Measurements from ENCODE around the gene DNER. TPM values are rescaled to one million over a fixed set of nuclear protein-coding genes. Genes with fewer than 3 reads are reported as not detected.

The DNER gene
- total and polyA plus RNA-seq, 4 donors: 0.01 TPM; not detected in 3

- Histone ChIP-seq H3K9ac (ENCODE audit: low read depth in 1 of 2, low read length in 2 of 2) (no peak overlapping the region), H3K27ac (ENCODE audit: low read depth in 1 of 2, low read length in 2 of 2) (no peak overlapping the region), H3K4me3 (ENCODE audit: low read depth in 1 of 3, low read length in 3 of 3) (no peak overlapping the region), H3K9me3 (ENCODE audit: control insufficient read depth in 4 of 4, low read length in 3 of 4) (no peaks in the 10 kb centered on the region), H3K4me1 (ENCODE audit: control insufficient read depth in 4 of 4, insufficient read depth in 4 of 4, low read length in 3 of 4) (no peaks in the 10 kb centered on the region), H3K27me3 (ENCODE audit: control insufficient read depth in 4 of 4, insufficient read depth in 4 of 4, low read length in 3 of 4) (no peaks in the 10 kb centered on the region), H3K36me3 (ENCODE audit: control insufficient read depth in 4 of 4, insufficient read depth in 3 of 4, low read depth in 1 of 4, low read length in 3 of 4) (no peaks in the 10 kb centered on the region)
- no peak for TF ChIP-seq ZBTB33 (IDR thresholded peaks at IDR 0.05)
- TF ChIP-seq JUND (IDR thresholded peaks at IDR 0.05): no peak
- no peak for TF ChIP-seq FOXA1 (IDR thresholded peaks at IDR 0.05)
- TF ChIP-seq HNF4A (conservative IDR thresholded peaks at IDR 0.05): no peak
- no peak for TF ChIP-seq HNF4G (IDR thresholded peaks at IDR 0.05)
- TF ChIP-seq MAX (IDR thresholded peaks at IDR 0.05): no peak
- no peak for TF ChIP-seq TAF1 (conservative IDR thresholded peaks at IDR 0.05)
- TF ChIP-seq SP1 (IDR thresholded peaks at IDR 0.05): no peak
- TF ChIP-seq EGR1 (IDR thresholded peaks at IDR 0.05; ENCODE audit: low read depth in 2 of 2): no peak
- TF ChIP-seq FOXA2 (IDR thresholded peaks at IDR 0.05): no peak
- TF ChIP-seq RXRA (IDR thresholded peaks at IDR 0.05): no peak
- TF ChIP-seq YY1 (IDR thresholded peaks at IDR 0.05): no peak
- 90% methylated on average over 10 of the region's 10 CpGs for WGBS
- DNase-seq (ENCODE audit: low spot score): no peak
Observed at GRCh38 chr2:229489016-229489415, 225.3 kb downstream of the DNER start.

- no peaks in the 10 kb centered on the region for H3K9me3 ChIP-seq (ENCODE audit: control insufficient read depth in 4 of 4, low read length in 3 of 4)
- no peaks in the 10 kb centered on the region for H3K4me1 ChIP-seq (ENCODE audit: control insufficient read depth in 4 of 4, insufficient read depth in 4 of 4, low read length in 3 of 4)
- 78% methylated on average over 4 of the region's 4 CpGs for WGBS
- TF ChIP-seq FOXA1 (IDR thresholded peaks at IDR 0.05) (no peak), ATF3 (IDR thresholded peaks at IDR 0.05) (no peak), RXRA (IDR thresholded peaks at IDR 0.05) (no peak), MAX (IDR thresholded peaks at IDR 0.05) (no peak), YY1 (IDR thresholded peaks at IDR 0.05) (no peak), GABPA (IDR thresholded peaks at IDR 0.05 in 1 of 2, conservative IDR thresholded peaks at IDR 0.05 in 1 of 2) (no peak), HNF4G (IDR thresholded peaks at IDR 0.05) (no peak), ZBTB33 (IDR thresholded peaks at IDR 0.05) (no peak), NR2F2 (IDR thresholded peaks at IDR 0.05) (no peak), FOXA2 (IDR thresholded peaks at IDR 0.05) (no peak)
- TF ChIP-seq, protein P1, sequence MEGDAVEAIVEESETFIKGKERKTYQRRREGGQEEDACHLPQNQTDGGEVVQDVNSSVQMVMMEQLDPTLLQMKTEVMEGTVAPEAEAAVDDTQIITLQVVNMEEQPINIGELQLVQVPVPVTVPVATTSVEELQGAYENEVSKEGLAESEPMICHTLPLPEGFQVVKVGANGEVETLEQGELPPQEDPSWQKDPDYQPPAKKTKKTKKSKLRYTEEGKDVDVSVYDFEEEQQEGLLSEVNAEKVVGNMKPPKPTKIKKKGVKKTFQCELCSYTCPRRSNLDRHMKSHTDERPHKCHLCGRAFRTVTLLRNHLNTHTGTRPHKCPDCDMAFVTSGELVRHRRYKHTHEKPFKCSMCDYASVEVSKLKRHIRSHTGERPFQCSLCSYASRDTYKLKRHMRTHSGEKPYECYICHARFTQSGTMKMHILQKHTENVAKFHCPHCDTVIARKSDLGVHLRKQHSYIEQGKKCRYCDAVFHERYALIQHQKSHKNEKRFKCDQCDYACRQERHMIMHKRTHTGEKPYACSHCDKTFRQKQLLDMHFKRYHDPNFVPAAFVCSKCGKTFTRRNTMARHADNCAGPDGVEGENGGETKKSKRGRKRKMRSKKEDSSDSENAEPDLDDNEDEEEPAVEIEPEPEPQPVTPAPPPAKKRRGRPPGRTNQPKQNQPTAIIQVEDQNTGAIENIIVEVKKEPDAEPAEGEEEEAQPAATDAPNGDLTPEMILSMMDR (IDR thresholded peaks at IDR 0.05; ENCODE audit: low read depth, low read length, missing input control): no peak
- TF ChIP-seq, protein P2, sequence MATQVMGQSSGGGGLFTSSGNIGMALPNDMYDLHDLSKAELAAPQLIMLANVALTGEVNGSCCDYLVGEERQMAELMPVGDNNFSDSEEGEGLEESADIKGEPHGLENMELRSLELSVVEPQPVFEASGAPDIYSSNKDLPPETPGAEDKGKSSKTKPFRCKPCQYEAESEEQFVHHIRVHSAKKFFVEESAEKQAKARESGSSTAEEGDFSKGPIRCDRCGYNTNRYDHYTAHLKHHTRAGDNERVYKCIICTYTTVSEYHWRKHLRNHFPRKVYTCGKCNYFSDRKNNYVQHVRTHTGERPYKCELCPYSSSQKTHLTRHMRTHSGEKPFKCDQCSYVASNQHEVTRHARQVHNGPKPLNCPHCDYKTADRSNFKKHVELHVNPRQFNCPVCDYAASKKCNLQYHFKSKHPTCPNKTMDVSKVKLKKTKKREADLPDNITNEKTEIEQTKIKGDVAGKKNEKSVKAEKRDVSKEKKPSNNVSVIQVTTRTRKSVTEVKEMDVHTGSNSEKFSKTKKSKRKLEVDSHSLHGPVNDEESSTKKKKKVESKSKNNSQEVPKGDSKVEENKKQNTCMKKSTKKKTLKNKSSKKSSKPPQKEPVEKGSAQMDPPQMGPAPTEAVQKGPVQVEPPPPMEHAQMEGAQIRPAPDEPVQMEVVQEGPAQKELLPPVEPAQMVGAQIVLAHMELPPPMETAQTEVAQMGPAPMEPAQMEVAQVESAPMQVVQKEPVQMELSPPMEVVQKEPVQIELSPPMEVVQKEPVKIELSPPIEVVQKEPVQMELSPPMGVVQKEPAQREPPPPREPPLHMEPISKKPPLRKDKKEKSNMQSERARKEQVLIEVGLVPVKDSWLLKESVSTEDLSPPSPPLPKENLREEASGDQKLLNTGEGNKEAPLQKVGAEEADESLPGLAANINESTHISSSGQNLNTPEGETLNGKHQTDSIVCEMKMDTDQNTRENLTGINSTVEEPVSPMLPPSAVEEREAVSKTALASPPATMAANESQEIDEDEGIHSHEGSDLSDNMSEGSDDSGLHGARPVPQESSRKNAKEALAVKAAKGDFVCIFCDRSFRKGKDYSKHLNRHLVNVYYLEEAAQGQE (IDR thresholded peaks at IDR 0.05): no peak
- H3K36me3 ChIP-seq (ENCODE audit: control insufficient read depth in 4 of 4, insufficient read depth in 3 of 4, low read depth in 1 of 4, low read length in 3 of 4): no peaks in the 10 kb centered on the region
- no peak overlapping the region for H3K9ac ChIP-seq (ENCODE audit: low read depth in 1 of 2, low read length in 2 of 2)
- H3K4me3 ChIP-seq (ENCODE audit: low read depth in 1 of 3, low read length in 3 of 3): no peak overlapping the region
- DNase-seq (ENCODE audit: low spot score): no peak
- no peak overlapping the region for H3K27ac ChIP-seq (ENCODE audit: low read depth in 1 of 2, low read length in 2 of 2)
- H3K27me3 ChIP-seq (ENCODE audit: control insufficient read depth in 4 of 4, insufficient read depth in 4 of 4, low read length in 3 of 4): peaks cover 0 to 4% (median 0%) of the 10 kb centered on the region in 4 donors
Observed at GRCh38 chr2:229488232-229488631, 226.1 kb downstream of the DNER start.
